Measurements from ENCODE around the gene SLX4.

SLX4 gene

DNA sequence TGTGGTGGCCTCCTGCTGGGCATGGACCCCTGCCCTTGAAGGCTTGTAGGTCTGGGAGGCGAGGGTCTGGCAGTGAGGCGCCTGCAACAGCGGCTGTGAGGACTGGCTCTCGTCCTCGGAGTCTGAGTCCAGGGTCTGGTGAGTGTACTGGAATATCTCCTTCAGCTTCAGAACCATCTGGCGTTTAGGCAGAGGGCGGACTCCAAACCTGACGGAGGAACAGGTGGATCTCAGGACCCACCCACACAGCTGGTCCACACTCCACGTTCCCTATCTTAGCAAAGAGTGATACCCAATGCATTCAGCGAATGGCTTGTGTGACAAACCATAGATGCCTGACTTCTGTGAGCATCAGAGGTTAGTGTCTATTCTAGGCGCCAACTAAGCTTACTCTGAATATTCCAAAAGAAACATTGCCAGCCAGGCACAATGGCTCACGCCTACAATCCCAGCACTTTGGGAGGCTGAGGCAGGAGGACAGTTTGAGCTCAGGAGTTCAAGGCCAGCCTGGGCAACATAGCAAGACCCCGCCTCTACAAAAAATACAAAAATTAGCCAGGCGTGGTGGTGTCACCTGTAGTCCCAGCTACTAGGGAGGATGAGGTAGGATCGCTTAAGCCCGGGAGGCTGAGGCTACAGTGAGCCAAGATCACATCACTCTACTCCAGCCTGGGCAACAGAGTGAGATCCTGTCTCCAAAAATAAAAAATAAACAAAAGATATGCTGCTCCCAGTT lies 27.9 kb downstream of the SLX4 start:
- TF ChIP-seq, protein P1, sequence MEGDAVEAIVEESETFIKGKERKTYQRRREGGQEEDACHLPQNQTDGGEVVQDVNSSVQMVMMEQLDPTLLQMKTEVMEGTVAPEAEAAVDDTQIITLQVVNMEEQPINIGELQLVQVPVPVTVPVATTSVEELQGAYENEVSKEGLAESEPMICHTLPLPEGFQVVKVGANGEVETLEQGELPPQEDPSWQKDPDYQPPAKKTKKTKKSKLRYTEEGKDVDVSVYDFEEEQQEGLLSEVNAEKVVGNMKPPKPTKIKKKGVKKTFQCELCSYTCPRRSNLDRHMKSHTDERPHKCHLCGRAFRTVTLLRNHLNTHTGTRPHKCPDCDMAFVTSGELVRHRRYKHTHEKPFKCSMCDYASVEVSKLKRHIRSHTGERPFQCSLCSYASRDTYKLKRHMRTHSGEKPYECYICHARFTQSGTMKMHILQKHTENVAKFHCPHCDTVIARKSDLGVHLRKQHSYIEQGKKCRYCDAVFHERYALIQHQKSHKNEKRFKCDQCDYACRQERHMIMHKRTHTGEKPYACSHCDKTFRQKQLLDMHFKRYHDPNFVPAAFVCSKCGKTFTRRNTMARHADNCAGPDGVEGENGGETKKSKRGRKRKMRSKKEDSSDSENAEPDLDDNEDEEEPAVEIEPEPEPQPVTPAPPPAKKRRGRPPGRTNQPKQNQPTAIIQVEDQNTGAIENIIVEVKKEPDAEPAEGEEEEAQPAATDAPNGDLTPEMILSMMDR (IDR thresholded peaks at IDR 0.05; ENCODE audit: extremely low read depth, missing control alignments), result no peak
- DNase-seq (ENCODE audit: low spot score), result no peak

DNA sequence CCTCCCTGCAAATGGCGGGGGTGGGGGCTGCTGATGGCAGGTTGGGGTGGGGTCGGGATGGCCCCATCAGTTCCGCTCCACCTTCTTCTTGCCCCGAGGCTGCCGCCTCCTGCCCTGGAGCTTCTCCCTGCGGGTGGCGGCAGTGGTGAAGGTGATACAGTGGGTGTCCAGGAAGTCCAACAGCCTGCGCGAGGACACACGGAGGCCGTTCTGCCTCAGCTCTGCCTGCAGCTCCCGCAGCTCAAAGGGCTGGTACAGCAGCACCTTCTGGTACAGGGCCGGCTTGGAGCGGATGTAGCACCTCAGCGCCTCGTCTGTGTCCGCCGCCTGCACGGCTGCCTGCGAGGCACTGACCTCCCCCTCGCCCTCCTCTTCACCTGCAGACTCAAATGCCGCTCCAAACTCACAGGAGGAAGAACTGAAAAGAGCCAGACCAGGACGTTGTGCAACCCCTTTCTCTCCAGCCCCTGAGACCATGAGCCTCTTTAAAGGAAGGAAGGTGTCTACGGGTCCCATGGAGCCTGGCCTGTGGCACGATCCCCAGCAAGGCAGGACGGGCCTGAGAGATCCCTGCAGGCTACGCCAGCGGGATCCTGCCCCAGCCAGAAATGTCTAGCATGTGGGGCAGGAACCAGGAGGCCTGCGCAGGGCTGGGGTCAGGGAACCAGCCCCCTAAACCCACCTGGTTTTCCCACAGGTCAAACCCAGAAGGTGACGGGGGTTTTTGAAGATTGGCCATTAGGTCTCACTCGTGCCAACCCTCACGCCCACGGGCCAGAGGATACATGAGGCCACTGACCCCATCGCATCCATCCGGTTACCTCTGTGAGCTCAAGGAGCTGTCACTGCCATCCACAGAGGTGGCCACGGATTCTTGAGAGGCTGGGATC lies 28.9 kb downstream of the SLX4 start:
- TF ChIP-seq, protein P1 (IDR thresholded peaks at IDR 0.05; ENCODE audit: extremely low read depth, missing control alignments), result no peak
- DNase-seq (ENCODE audit: low spot score), result no peak

DNA sequence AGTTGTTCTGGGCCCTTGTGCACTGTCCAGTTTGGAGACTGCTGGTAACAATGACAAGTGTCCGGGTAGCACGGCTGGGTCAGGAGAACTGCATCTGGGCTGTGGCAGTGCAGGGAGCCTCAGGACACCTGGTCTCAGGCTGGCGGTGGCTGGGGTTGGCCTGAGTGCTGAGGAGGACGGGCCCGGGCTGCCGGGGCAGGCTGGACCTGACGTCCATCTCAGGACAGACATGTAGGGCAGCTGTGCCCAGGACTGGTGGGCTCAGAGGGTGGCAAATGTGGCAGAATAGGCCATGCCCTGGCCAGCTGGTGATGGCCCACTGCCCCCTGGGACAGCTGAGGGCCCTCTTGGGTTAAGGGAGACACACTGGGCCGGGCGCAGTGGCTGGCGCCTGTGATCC lies 30.0 kb downstream of the SLX4 start:
- TF ChIP-seq, protein P1 (IDR thresholded peaks at IDR 0.05; ENCODE audit: extremely low read depth, missing control alignments), result no peak

DNA sequence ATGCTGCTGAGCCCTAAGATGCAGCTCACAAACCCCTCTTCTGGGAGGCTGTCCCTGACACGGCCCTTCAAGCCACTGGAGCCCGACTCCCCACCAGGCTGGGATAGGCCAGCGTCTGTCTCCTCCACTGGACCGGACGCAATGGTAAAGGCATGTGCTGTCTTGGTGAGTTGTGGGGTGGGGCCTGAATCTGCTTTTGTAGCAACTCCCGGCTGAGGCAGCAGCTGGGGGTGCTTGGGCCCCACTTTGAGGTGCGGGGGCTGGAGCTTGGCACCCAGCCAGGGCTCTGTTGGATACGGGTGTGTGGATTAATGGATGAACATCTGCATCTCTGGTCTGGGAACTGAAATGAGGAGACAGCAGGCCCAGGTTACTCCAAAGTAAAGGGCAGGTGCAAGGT lies 30.7 kb downstream of the SLX4 start:
- DNase-seq (ENCODE audit: low spot score), result no peak
- TF ChIP-seq, protein P1 (IDR thresholded peaks at IDR 0.05; ENCODE audit: extremely low read depth, missing control alignments), result no peak

More for the DNA sequence above, 30.0 kb downstream of the SLX4 start:
- DNase-seq (ENCODE audit: low spot score), result no peak

DNA sequence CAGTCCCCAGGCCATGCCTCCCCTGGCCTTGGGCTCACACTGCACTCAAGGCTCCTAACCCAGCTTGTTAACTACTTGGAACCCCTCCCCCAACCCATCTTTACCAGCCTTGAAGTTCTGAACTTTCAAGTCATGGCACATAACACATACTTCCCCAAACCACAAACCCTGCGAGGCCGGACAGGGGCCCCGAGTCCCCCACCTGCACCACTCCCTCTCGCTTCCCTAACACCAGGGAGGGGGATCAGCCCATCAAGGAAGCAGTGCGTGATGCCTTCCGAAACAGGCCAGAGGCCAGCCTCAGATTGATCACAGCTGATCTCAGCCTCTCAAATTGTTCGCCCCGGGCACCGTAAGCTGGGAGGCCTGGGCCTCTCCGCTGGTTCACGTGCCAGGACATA lies 31.2 kb downstream of the SLX4 start:
- TF ChIP-seq, protein P1 (IDR thresholded peaks at IDR 0.05; ENCODE audit: extremely low read depth, missing control alignments), result no peak
- DNase-seq (ENCODE audit: low spot score), result no peak

DNA sequence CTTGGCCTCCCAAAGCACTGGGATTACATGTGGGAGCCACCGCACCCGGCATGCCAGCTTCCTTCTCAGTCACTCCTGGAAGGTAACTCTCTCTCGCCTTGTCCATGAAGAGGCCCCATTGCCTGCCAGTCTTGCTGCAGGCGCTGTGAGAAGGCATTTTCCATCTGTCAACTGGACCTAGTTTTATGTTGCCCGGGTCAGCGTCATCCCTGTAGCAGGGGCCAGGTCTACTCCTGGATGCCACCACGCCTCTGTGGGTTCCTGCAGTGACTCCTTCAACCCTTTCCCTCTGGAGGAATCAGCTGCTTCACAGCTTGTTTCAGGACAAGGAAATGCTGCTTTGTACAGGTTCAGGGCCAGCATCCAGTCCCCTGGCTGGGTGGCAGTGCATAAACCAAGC lies 31.6 kb downstream of the SLX4 start:
- TF ChIP-seq, protein P1 (IDR thresholded peaks at IDR 0.05; ENCODE audit: extremely low read depth, missing control alignments), result no peak
- DNase-seq (ENCODE audit: low spot score), result no peak

Data from GM20000 (cell line).